H9 (cell line): ENCODE measurements around the gene STK32B. TPM values are rescaled to one million over a fixed set of nuclear protein-coding genes. Genes with fewer than 3 reads are reported as not detected.

Experiments used
- DNase-seq: peaks from one replicate; pipeline ENCODE4 v3.0.0-alpha.2; 2017
- H2AFZ ChIP-seq: one replicate; pipeline ENCODE4 v1.6.1; 2013; ENCODE audit warnings: mild to moderate bottlenecking, low read length, control low read depth, moderate library complexity
- H2AK5ac ChIP-seq: 2 replicates; pipeline ENCODE4 v1.6.1; 2013; ENCODE audit warnings: low read length, control low read depth, mixed read lengths; ENCODE audit not compliant: insufficient read length
- H2BK120ac ChIP-seq: one replicate; pipeline ENCODE4 v1.6.1; 2013; ENCODE audit warnings: low read depth, mild to moderate bottlenecking, low read length, control low read depth, inconsistent platforms; ENCODE audit not compliant: poor library complexity, severe bottlenecking
- H2BK12ac ChIP-seq: 2 replicates; pipeline ENCODE4 v1.6.1; 2013; ENCODE audit warnings: low read length, control low read depth, mixed read lengths, low read depth; ENCODE audit not compliant: insufficient read length
- H2BK15ac ChIP-seq: 2 replicates; pipeline ENCODE4 v1.6.1; 2013; ENCODE audit warnings: low read depth, low read length, control low read depth
- H2BK20ac ChIP-seq: one replicate; pipeline ENCODE4 v1.6.1; 2013; ENCODE audit warnings: low read depth, mild to moderate bottlenecking, low read length, control low read depth, inconsistent platforms; ENCODE audit not compliant: poor library complexity, severe bottlenecking
- H2BK5ac ChIP-seq: 2 replicates; pipeline ENCODE4 v1.6.1; 2013; ENCODE audit warnings: low read length, control low read depth, mixed read lengths; ENCODE audit not compliant: insufficient read length
- H3K14ac ChIP-seq: 2 replicates; pipeline ENCODE4 v1.6.1; 2013; ENCODE audit warnings: low read length, control low read depth; ENCODE audit not compliant: insufficient read depth
- H3K18ac ChIP-seq: 2 replicates; pipeline ENCODE4 v1.6.1; 2013; ENCODE audit warnings: low read depth, mild to moderate bottlenecking, mixed read lengths, low read length, control low read depth; ENCODE audit not compliant: insufficient read length
- H3K23ac ChIP-seq: 2 replicates; pipeline ENCODE4 v1.6.1; 2013; ENCODE audit warnings: low read length, control low read depth, mixed read lengths, low read depth; ENCODE audit not compliant: insufficient read length
- H3K23me2 ChIP-seq: 2 replicates; pipeline ENCODE4 v1.6.1; 2013; ENCODE audit warnings: low read depth, mild to moderate bottlenecking, mixed read lengths, low read length, control low read depth; ENCODE audit not compliant: insufficient read length, poor library complexity, severe bottlenecking
- H3K27ac ChIP-seq: 2 replicates; pipeline ENCODE4 v1.5.1; 2013; ENCODE audit warnings: low read length, control low read depth, mixed read lengths, low read depth; ENCODE audit not compliant: insufficient read length
- H3K27me3 ChIP-seq: 2 replicates; pipeline ENCODE4 v1.6.1; 2013; ENCODE audit warnings: low read length, control low read depth, inconsistent platforms; ENCODE audit not compliant: insufficient read depth
- H3K4ac ChIP-seq: 2 replicates; pipeline ENCODE4 v1.6.1; 2013; ENCODE audit warnings: low read depth, mild to moderate bottlenecking, control low read depth, inconsistent platforms, low read length, moderate library complexity
- H3K4me1 ChIP-seq: 2 replicates; pipeline ENCODE4 v1.6.1; 2013; ENCODE audit warnings: low read length, control low read depth, inconsistent platforms; ENCODE audit not compliant: insufficient read depth
- H3K4me2 ChIP-seq: 2 replicates; pipeline ENCODE4 v1.6.1; 2013; ENCODE audit warnings: low read length, control low read depth, mixed read lengths; ENCODE audit not compliant: insufficient read length, insufficient read depth
- H3K56ac ChIP-seq: 2 replicates; pipeline ENCODE4 v1.6.1; 2013; ENCODE audit warnings: low read depth, mild to moderate bottlenecking, mixed read lengths, low read length, control low read depth; ENCODE audit not compliant: insufficient read length
- H3K79me1 ChIP-seq: 2 replicates; pipeline ENCODE4 v1.6.1; 2013; ENCODE audit warnings: low read depth, mild to moderate bottlenecking, moderate library complexity, low read length, control low read depth, inconsistent platforms; ENCODE audit not compliant: insufficient read depth, poor library complexity, severe bottlenecking
- H3K79me2 ChIP-seq: 2 replicates; pipeline ENCODE4 v1.6.1; 2013; ENCODE audit warnings: low read length, control low read depth, inconsistent platforms; ENCODE audit not compliant: insufficient read depth
- H3K9ac ChIP-seq: 2 replicates; pipeline ENCODE4 v1.6.1; 2013; ENCODE audit warnings: low read length, control low read depth, mixed read lengths; ENCODE audit not compliant: insufficient read length; ENCODE audit errors: extremely low read depth
- H3K9me3 ChIP-seq: one replicate; pipeline ENCODE4 v1.6.1; 2013; ENCODE audit warnings: low read depth, low read length, inconsistent platforms; ENCODE audit not compliant: control insufficient read depth
- H3T11ph ChIP-seq: one replicate; pipeline ENCODE4 v1.6.1; 2013; ENCODE audit warnings: mild to moderate bottlenecking, low read length, control low read depth, inconsistent platforms
- H4K20me1 ChIP-seq: one replicate; pipeline ENCODE4 v1.6.1; 2013; ENCODE audit not compliant: control insufficient read depth, insufficient read length, insufficient read depth
- H4K5ac ChIP-seq: 2 replicates; pipeline ENCODE4 v1.6.1; 2013; ENCODE audit warnings: low read depth, mild to moderate bottlenecking, mixed read lengths, low read length, control low read depth; ENCODE audit not compliant: insufficient read length
- H4K8ac ChIP-seq: replicated peaks from 2 replicates; pipeline ENCODE4 v1.6.1; 2013; ENCODE audit warnings: low read length, control low read depth, mixed read lengths, low read depth; ENCODE audit not compliant: insufficient read length
- H4K91ac ChIP-seq: 2 replicates; pipeline ENCODE4 v1.6.1; 2013; ENCODE audit warnings: low read depth, mild to moderate bottlenecking, moderate library complexity, mixed read lengths, low read length, control low read depth; ENCODE audit not compliant: insufficient read length
- H3K27ac Mint-ChIP-seq, 3 experiments: 2 replicates in 2 of 3; 3 replicates in 1 of 3; pipeline ENCODE4 v1.8.0; 2020 to 2021; ENCODE audit warnings: mixed read lengths in 3 of 3, mild to moderate bottlenecking in 1 of 3, moderate library complexity in 1 of 3
- H3K27me3 Mint-ChIP-seq: 2 replicates; pipeline ENCODE4 v1.8.0; 2021; ENCODE audit warnings: low read depth, mild to moderate bottlenecking, moderate library complexity, mixed read lengths
- H3K36me3 Mint-ChIP-seq, 3 experiments: 2 replicates in 2 of 3; 3 replicates in 1 of 3; pipeline ENCODE4 v1.8.0; 2020 to 2021; ENCODE audit warnings: low read depth in 3 of 3, mixed read lengths in 3 of 3; ENCODE audit not compliant: insufficient read depth in 1 of 3
- H3K4me1 Mint-ChIP-seq, 2 experiments: 2 replicates each; pipeline ENCODE4 v1.8.0; 2020; ENCODE audit warnings: mixed read lengths in 2 of 2
- H3K4me3 Mint-ChIP-seq, 2 experiments: 2 replicates in 1 of 2; 3 replicates in 1 of 2; pipeline ENCODE4 v1.8.0; 2020 to 2021; ENCODE audit warnings: mild to moderate bottlenecking in 2 of 2, mixed read lengths in 2 of 2, moderate library complexity in 1 of 2
- H3K9me3 Mint-ChIP-seq, 2 experiments: 2 replicates in 1 of 2; 3 replicates in 1 of 2; pipeline ENCODE4 v1.8.0; 2020; ENCODE audit warnings: mild to moderate bottlenecking in 2 of 2, mixed read lengths in 2 of 2, moderate library complexity in 1 of 2
- CTCF ChIP-seq: fragments of 200-600 bp; sonication (generic); conservative IDR thresholded peaks from 3 replicates; pipeline ENCODE4 v1.8.0; 2021; ENCODE audit warnings: antibody characterized with exemption, mild to moderate bottlenecking
- WGBS: extraction: QIAGEN DNeasy Blood & Tissue Kit; methylation state at CpG from one replicate; pipeline ENCODE4 v1.1.7; 2013; ENCODE audit warnings: missing lambda C conversion rate, low lambda C conversion rate, mixed read lengths; ENCODE audit not compliant: insufficient read length; ENCODE audit errors: extremely low coverage; 5-methylcytosine and 5-hydroxymethylcytosine counted together
- total RNA-seq: library from RNA; stranded (reverse); gene quantifications from 2 replicates; pipeline ENCODE4 v1.2.1, GENCODE V29; 2021

STK32B gene
- total RNA-seq, 1 experiment from 2014 or later: 1.0 TPM

- Histone ChIP-seq H2BK12ac (no peak overlapping the region), H4K20me1 (no peaks in the 10 kb centered on the region), H3K56ac (no peak overlapping the region), H4K8ac (no peak overlapping the region), H3K14ac (no peak overlapping the region), H2AK5ac (no peak overlapping the region), H3K18ac (no peak overlapping the region), H3K4me1 (no peaks in the 10 kb centered on the region), H3K9me3 (no peaks in the 10 kb centered on the region), H3T11ph (no peak overlapping the region), H2BK20ac (no peak overlapping the region), H3K9ac (no peak overlapping the region), H3K79me1 (no peaks in the 10 kb centered on the region), H3K4me2 (no peak overlapping the region), H3K4ac (no peak overlapping the region), H4K91ac (no peak overlapping the region), H4K5ac (no peak overlapping the region), H2BK120ac (no peak overlapping the region), H3K23ac (no peak overlapping the region), H3K27me3 (no peaks in the 10 kb centered on the region), H3K79me2 (no peaks in the 10 kb centered on the region), H2AFZ (no peak overlapping the region), H3K23me2 (no peaks in the 10 kb centered on the region), H2BK5ac (no peak overlapping the region), H3K27ac (no peak overlapping the region), H2BK15ac (no peak overlapping the region)
- Mint-ChIP-seq H3K27me3 (peaks cover 5% of the 10 kb centered on the region), H3K4me1 (peaks cover 7 to 11% of the 10 kb centered on the region in 2 experiments), H3K9me3 (no peaks in the 10 kb centered on the region), H3K27ac (peak overlapping the region in 1 of 3 experiments; percentile 87; a peak in 1 of 7 replicates), H3K36me3 (no peaks in the 10 kb centered on the region; a peak in 1 of 7 replicates), H3K4me3 (no peak overlapping the region)
- DNase-seq: no peak
- WGBS: no CpG with 5 or more reads among the region's 15 CpGs
- TF ChIP-seq CTCF: no peak
Measured at GRCh38 chr4:5463936-5464650, 412.8 kb downstream of the STK32B start.
